Kidney tubule cell (primary cell): ENCODE results near the gene ACMSD.
A peak's percentile ranks its signal among the peaks of the same experiment; 100 is the strongest.
"Not testable (repeated sequence)": the region's sequence is repeated elsewhere in the genome, so short reads cannot be mapped to it uniquely, and the experiment has no call there.

Experiments used
- DNase-seq: peaks from one replicate; pipeline ENCODE4 v3.0.0-alpha.2; 2018; ENCODE audit warnings: low spot score

Gene ACMSD

DNA sequence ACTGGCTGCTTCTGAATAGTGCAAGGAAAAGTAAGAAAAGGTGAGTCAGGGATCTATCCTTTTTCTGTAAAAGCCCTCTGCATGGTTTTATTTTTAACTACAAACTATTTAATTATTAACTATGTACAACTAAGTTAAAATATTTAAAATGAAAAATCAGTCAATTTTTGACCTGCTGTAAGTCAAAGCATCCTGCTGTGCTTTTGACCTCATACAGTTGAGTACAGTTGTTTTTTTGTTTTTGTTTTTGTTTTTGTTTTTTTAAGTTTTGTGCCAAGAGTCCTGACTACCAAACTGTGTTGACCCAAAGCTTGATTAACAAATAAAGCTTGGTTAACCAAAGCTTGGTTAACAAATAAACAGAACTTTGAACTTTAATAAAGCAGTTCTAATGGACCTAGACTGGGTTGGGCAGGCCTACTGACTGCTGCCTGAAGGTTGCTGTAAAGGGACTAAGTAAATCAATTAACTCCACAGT is at the start of gene ACMSD:
ACMSD (plus strand) TSS at position 474 of the 478 bp plus-strand sequence. CDS start 67 bp downstream, outside the sequence.
- peak; percentile 70 for DNase-seq

DNA sequence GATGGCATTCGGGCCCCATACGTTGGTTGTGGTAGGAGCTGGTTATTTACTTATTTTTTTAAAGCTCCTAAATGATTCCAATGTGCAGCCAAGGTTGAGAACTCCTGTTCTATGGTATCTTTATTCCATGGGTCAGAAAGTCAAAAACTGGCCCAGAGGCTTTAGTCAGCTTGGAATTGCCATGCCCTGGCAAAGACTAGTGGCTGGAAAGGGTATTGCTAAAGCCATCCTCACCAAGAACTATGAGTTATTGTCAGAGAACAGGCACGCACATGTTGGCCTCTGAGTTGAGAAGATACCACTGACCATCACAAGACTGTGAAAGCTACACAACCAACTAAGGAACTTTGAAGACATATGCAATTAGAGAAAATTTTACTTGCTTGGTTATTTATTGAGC is 47.9 kb upstream of the ACMSD start:
- no peak for DNase-seq

GRCh38 chr2:134791616-134792015 is 46.8 kb upstream of the ACMSD start:
- no peak for DNase-seq

- no peak for DNase-seq
Measured at GRCh38 chr2:134792186-134792585, 46.2 kb upstream of the ACMSD start.

DNA sequence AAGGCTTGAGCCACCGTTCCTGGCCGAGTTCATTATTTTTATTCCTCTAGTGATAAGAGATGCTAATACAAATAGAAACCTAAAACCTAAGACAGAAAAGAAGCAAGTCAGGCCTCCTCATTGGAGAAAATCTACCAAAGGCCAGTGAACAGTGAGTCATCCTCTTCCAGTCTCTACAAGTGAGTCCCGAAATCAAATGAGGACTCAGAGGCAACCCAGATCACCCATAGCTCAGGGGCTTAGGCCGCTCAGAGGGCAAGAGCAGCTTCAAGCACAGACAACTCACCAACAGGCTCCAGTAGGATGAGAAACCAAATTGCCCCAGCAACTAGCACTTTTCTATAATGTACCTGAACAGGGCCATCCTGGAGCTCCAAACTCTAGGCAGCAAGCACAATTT is 42.7 kb upstream of the ACMSD start:
- no peak for DNase-seq

GRCh38 chr2:134796373-134796772 is 42.0 kb upstream of the ACMSD start:
- DNase-seq, result no peak

DNA sequence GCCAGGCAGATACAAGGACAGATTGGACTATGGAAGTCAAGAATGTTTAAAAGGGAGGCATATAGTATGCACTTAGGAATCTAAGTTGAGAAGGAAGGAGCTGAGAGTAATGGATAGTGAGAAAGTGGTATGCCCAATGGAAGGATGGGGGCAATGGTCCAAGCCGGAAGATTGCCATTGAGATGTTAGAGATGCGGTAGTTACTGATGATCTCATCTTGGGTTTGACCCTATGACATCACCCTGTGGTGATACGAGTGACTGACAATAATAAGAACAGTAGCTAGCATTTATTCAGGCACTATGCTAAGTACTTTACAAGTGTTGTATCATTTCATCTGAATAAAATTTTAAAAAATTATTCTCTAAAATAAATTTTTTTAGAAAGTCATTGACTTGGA is 38.5 kb upstream of the ACMSD start:
- DNase-seq, result peak; percentile 24

GRCh38 chr2:134800341-134800740 is 38.1 kb upstream of the ACMSD start:
- no peak for DNase-seq

GRCh38 chr2:134803609-134804405 is 34.6 kb upstream of the ACMSD start:
- DNase-seq, result not testable (repeated sequence)

- DNase-seq, result no peak
Measured at GRCh38 chr2:134815741-134816140, 22.7 kb upstream of the ACMSD start.

DNA sequence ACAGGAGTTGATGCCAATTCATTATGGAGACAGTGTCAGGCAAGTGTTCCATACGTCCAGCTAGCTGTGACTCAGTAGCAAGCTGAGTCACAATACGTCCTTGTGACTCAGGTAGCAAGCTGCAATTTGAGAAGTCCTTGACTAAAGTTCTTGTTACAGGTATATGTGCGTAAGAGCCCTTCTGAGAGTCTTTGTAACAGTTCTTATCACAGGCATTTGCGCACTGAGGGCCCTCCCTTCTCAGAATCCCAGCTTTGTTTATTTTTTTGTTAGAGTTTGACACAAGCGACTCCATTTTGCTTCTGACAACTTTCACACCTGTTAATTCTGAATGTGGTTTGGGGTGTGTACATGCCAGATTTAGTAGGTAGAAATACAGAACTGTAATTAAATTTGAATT is 20.1 kb upstream of the ACMSD start:
- peak; percentile 81 for DNase-seq

GRCh38 chr2:134819334-134819733 is 19.1 kb upstream of the ACMSD start:
- peak; percentile 93 for DNase-seq

GRCh38 chr2:134823431-134823830 is 15.0 kb upstream of the ACMSD start:
- no peak for DNase-seq

- DNase-seq, result no peak
Measured at GRCh38 chr2:134823832-134824231, 14.6 kb upstream of the ACMSD start.

DNA sequence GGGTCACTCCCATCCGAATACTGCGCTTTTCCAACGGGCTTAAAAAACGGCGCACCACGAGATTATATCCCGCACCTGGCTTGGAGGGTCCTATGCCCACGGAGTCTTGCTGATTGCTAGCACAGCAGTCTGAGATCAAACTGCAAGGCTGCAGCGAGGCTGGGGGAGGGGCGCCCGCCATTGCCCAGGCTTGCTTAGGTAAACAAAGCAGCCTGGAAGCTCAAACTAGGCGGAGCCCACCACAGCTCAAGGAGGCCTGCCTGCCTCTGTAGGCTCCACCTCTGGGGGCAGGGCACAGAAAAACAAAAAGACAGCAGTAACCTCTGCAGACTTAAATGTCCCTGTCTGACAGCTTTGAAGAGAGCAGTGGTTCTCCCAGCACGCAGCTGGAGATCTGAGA is 12.7 kb upstream of the ACMSD start:
- DNase-seq, result not testable (repeated sequence)

GRCh38 chr2:134835471-134835870 is 2.9 kb upstream of the ACMSD start:
- DNase-seq, result no peak

- DNase-seq, result peak; percentile 98
Measured at GRCh38 chr2:134836986-134837385, 1.4 kb upstream of the ACMSD start.

DNA sequence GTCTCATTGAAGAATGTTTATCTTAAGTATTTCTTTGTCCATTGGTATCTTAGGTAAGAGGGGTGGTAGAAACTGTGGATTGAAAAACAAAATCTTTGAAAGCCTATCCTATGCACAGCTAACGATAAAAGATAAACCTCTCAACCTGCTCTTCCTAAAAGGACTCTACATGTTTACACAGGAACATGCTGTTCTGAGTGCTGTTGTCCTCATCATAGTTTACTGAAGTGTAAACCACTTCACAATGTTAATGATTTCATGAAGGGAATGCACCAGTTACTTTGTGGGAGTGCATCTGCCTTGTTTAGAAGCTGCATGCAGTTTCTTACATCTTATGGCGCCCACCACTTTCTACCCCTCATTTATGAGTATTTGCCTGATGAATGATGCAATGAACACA is 1.2 kb downstream of the ACMSD start:
- DNase-seq, result peak; percentile 77

- no peak for DNase-seq
Measured at GRCh38 chr2:134842930-134843490, 4.6 kb downstream of the ACMSD start.

DNA sequence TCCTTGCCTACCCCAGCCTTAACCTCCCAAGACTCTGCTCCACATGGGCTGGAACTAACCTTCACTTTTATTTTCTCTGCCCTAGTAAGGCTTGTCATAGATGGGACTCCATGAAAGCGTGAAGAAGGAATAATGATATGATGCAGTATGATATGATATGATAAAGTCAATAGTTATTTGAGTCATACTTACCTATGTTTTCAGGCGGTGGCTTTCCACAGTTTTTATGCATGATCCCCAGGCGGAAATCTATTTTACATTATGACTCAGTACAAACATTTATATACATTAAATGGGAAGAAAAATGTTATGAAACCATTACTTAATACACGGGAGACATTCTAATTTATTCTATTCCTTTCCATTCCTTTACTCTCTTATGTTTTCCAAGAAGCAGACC is 5.6 kb downstream of the ACMSD start:
- DNase-seq, result no peak

DNA sequence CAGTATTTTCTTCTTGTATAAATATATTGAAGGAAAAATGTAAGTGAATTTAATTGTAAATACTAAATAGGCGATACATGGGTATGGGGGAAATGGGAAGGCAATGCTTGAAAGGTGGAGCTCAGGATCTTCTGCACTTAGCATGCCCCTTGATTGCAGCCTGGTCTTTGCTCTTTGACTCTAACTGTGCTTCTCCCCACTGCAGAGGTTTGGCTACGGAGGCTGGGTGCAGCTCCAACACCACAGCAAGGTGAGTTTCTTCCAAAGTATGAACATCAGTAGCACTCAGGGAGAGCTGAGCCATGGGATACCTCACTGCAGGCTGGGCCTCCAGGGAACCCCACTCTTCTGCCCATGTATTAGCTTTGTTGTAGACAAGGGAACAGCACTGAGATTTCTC is 6.6 kb downstream of the ACMSD start:
- no peak for DNase-seq

DNA sequence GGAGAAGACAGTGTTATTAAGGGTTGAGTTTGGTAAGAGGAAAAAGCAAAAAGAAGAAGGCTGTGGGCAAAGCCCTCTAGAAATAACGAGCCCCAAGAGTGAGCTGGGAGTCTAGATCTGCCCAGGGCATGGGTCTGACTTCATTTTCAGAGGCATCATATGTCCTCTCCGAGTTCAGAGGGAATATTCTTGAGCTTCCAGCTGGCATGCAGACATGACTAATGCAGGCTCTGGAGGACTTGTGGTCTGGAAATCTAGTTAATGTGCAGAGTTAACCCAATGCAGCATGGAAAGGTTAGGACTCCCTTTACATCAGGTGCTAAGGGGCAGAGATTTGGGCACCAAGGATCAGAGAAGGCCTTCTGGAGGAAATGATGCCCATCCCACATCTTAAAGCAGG is 7.3 kb downstream of the ACMSD start:
- DNase-seq, result peak; percentile 91

DNA sequence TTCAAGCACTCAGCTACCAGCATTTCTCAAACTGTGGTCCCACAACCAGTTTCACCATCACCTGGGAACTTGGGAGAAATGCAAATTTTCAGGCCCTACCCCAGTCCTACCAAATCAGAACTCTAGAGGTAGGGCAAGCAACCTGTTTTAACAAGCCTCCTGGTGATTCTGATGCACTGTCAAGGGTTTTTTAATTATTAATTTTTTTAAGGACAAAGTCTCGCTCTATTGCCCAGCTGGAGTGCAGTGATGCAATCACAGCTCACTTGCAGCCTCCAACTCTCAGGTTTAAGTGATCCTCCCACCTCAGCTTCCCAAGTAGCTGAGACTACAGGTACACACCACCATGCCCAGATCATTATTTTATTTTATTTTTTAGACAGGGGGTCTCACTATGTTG is 7.8 kb downstream of the ACMSD start:
- DNase-seq, result peak; percentile 88

- DNase-seq, result not testable (repeated sequence)
Measured at GRCh38 chr2:134847582-134847981, 9.2 kb downstream of the ACMSD start.
